HepG2 (cell line): Measurements from ENCODE around the gene HCRT.
"Not testable (repeated sequence)": the region's sequence is repeated elsewhere in the genome, so short reads cannot be mapped to it uniquely, and the experiment has no call there.

Experiments used
- CREM ChIP-seq, 2 experiments: sonication (generic) in 1 of 2; formaldehyde crosslinking in 1 of 2; IDR thresholded peaks; 2 replicates each; pipeline versions ENCODE4 v1.4.0 to v1.6.1; 2016 to 2020; ENCODE audit warnings: antibody characterized with exemption in 1 of 2, mild to moderate bottlenecking in 1 of 2, missing genetic modification reagents in 1 of 2
- EZH2 ChIP-seq: conservative IDR thresholded peaks from 2 replicates; pipeline ENCODE4 v1.6.1; 2012; ENCODE audit warnings: mild to moderate bottlenecking, low read depth, low read length, moderate library complexity
- HCFC1 ChIP-seq: fragments of 150-350 bp; IDR thresholded peaks from 2 replicates; pipeline ENCODE4 v1.6.1; 2014; ENCODE audit warnings: low read depth, low read length
- POLR2G ChIP-seq: fragments of 200-400 bp; formaldehyde crosslinking; IDR thresholded peaks from 2 replicates; pipeline ENCODE4 v1.6.1; 2018; ENCODE audit warnings: mild to moderate bottlenecking, low read depth, low read length, moderate library complexity
- ZNF724P ChIP-seq: sonication (generic); formaldehyde crosslinking; IDR thresholded peaks from 2 replicates; pipeline ENCODE4 v1.8.0; 2022; ENCODE audit warnings: missing genetic modification reagents, borderline replicate concordance
- TF ChIP-seq, protein P1 (sequence below): sonication (generic); formaldehyde crosslinking; IDR thresholded peaks from 2 replicates; pipeline ENCODE4 v1.5.0; 2020; ENCODE audit warnings: mild to moderate bottlenecking, missing genetic modification reagents, moderate library complexity
- TF ChIP-seq, protein P2 (sequence below): sonication (generic); formaldehyde crosslinking; IDR thresholded peaks from 2 replicates; pipeline ENCODE4 v1.5.0; 2020; ENCODE audit warnings: missing genetic modification reagents
- TF ChIP-seq, protein P3 (sequence below): sonication (generic); formaldehyde crosslinking; IDR thresholded peaks from 2 replicates; pipeline ENCODE4 v1.4.0; 2020; ENCODE audit warnings: missing genetic modification reagents

DNA sequence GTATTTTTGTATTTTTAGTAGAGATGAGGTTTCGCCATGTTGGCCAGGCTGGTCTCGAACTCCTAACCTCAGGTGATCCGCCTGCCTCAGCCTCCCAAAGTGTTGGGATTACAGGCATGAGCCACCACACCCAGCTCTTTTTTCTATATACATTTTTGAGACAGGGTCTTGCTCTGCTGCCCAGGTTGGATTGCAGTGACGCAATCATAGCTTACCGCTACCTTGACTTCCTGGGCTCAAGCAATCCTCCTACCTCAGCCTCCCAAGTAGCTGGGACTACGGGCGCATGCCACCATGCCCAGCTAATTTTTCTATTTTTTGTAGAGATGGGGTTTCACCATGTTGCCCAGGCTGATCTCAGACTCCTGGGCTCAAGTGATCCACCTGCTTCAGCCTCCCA, 44.6 kb downstream of the HCRT start:
- not testable (repeated sequence) for TF ChIP-seq ZNF724P (CRISPR knock-in tag); EZH2; CREM (IDR thresholded peaks at IDR 0.05); CREM (CRISPR knock-in tag; IDR thresholded peaks at IDR 0.05); HCFC1; POLR2G
- TF ChIP-seq, protein P1, sequence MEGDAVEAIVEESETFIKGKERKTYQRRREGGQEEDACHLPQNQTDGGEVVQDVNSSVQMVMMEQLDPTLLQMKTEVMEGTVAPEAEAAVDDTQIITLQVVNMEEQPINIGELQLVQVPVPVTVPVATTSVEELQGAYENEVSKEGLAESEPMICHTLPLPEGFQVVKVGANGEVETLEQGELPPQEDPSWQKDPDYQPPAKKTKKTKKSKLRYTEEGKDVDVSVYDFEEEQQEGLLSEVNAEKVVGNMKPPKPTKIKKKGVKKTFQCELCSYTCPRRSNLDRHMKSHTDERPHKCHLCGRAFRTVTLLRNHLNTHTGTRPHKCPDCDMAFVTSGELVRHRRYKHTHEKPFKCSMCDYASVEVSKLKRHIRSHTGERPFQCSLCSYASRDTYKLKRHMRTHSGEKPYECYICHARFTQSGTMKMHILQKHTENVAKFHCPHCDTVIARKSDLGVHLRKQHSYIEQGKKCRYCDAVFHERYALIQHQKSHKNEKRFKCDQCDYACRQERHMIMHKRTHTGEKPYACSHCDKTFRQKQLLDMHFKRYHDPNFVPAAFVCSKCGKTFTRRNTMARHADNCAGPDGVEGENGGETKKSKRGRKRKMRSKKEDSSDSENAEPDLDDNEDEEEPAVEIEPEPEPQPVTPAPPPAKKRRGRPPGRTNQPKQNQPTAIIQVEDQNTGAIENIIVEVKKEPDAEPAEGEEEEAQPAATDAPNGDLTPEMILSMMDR, result not testable (repeated sequence)
- TF ChIP-seq, protein P2, sequence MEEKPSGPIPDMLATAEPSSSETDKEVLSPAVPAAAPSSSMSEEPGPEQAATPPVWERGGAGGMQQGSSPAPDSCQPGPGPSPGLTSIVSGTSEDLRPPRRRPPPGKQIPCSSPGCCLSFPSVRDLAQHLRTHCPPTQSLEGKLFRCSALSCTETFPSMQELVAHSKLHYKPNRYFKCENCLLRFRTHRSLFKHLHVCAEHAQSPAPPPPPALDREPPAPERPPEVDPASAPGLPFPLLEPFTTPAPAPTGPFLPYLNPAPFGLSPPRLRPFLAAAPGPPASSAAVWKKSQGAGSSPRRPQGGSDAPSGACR (CRISPR knock-in tag), result not testable (repeated sequence)
- TF ChIP-seq, protein P3, sequence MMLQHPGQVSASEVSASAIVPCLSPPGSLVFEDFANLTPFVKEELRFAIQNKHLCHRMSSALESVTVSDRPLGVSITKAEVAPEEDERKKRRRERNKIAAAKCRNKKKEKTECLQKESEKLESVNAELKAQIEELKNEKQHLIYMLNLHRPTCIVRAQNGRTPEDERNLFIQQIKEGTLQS (CRISPR knock-in tag), result not testable (repeated sequence)
